HepG2 (cell line): ENCODE measurements around the gene MED23. TPM values are rescaled to one million over a fixed set of nuclear protein-coding genes. Genes with fewer than 3 reads are reported as not detected.

ENCODE experiments used
- ATAC-seq: fragments of 200-7000 bp; cut with Tn5 transposase; 3 replicates; pipeline ENCODE4 v1.9.1; 2020; ENCODE audit warnings: mild to moderate bottlenecking, moderate library complexity
- BruUV-seq: library from RNA; stranded (reverse); fragments of 400-500 nt; replicated peaks from 2 replicates; lab custom pipeline; 2021; lab: Mats Ljungman, UMichigan
- CTCF ChIA-PET: fragments of 300-600 bp; formaldehyde crosslinking; extraction: SDS; loops from one replicate; lab custom pipeline; 2021; ENCODE audit warnings: low total read pairs, inconsistent platforms, low intra/inter-chr PET ratio; lab: Yijun Ruan, JAX
- POLR2A ChIA-PET: fragments of 350-600 bp; sonication (Branson Sonifier 250); formaldehyde crosslinking; loops from one replicate; lab custom pipeline; 2020; ENCODE audit warnings: antibody characterized with exemption, inconsistent platforms; lab: Yijun Ruan, JAX
- DNase-seq: peaks from one replicate; pipeline ENCODE4 v3.0.0-alpha.2; 2015; ENCODE audit warnings: low spot score
- FAIRE-seq: peaks from 3 replicates; lab custom pipeline; 2011; peaks lifted over from hg19 to GRCh38; lab: Jason Lieb, UNC
- H2AFZ ChIP-seq: one replicate; pipeline ENCODE4 v1.6.1; 2011; ENCODE audit warnings: low read length, inconsistent platforms
- H3K27ac ChIP-seq: fragments of 300-600 bp; 3 replicates; pipeline ENCODE4 v1.8.0; 2011; ENCODE audit warnings: mixed run types, mild to moderate bottlenecking, mixed read lengths, low read length, inconsistent platforms; ENCODE audit not compliant: insufficient read depth; ENCODE audit errors: extremely low read length
- H3K27me3 ChIP-seq, 2 experiments: fragments of 200-600 bp in 1 of 2; 2 replicates in 1 of 2; 3 replicates in 1 of 2; pipeline versions ENCODE4 v1.6.0 to v1.8.0; 2011; ENCODE audit warnings: low read length in 2 of 2, mild to moderate bottlenecking in 2 of 2, moderate library complexity in 2 of 2, inconsistent platforms in 1 of 2; ENCODE audit not compliant: insufficient read depth in 2 of 2, control insufficient read depth in 1 of 2
- H3K36me3 ChIP-seq, 2 experiments: fragments of 200-600 bp in 1 of 2; replicated peaks in 1 of 2; 2 replicates in 1 of 2; 3 replicates in 1 of 2; pipeline versions ENCODE4 v1.5.1 to v1.8.0; 2011; ENCODE audit warnings: low read length in 2 of 2, inconsistent platforms in 1 of 2; ENCODE audit not compliant: insufficient read depth in 2 of 2, control insufficient read depth in 1 of 2
- H3K4me1 ChIP-seq: 2 replicates; pipeline ENCODE4 v1.5.1; 2012; ENCODE audit warnings: low read length, inconsistent platforms; ENCODE audit not compliant: insufficient read depth
- H3K4me2 ChIP-seq: 2 replicates; pipeline ENCODE4 v1.6.0; 2011; ENCODE audit warnings: low read depth, low read length, inconsistent platforms
- H3K4me3 ChIP-seq, 3 experiments: fragments of 200-600 bp in 1 of 3; sonication (generic), shearing (Covaris generic) in 1 of 3; replicated peaks in 1 of 3; 2 replicates each; pipeline ENCODE4 v1.5.1; 2011 to 2016; ENCODE audit warnings: low read length in 3 of 3, inconsistent platforms in 2 of 3, low read depth in 2 of 3, mild to moderate bottlenecking in 2 of 3, control low read depth in 1 of 3, mixed read lengths in 1 of 3; ENCODE audit not compliant: insufficient read depth in 1 of 3
- H3K79me2 ChIP-seq: one replicate; pipeline ENCODE4 v1.6.1; 2011; ENCODE audit warnings: low read length, inconsistent platforms; ENCODE audit not compliant: insufficient read depth
- H3K9ac ChIP-seq: 2 replicates; pipeline ENCODE4 v1.6.0; 2011; ENCODE audit warnings: mild to moderate bottlenecking, low read depth, low read length, inconsistent platforms; ENCODE audit not compliant: insufficient read depth
- H3K9me3 ChIP-seq: 2 replicates; pipeline ENCODE4 v1.5.1; 2012; ENCODE audit warnings: mild to moderate bottlenecking, low read length
- H4K20me1 ChIP-seq: 2 replicates; pipeline ENCODE4 v1.6.0; 2011; ENCODE audit warnings: inconsistent platforms, mild to moderate bottlenecking, low read length, moderate library complexity; ENCODE audit not compliant: insufficient read depth
- HNRNPL ChIP-seq: fragments of 200-400 bp; formaldehyde crosslinking; IDR thresholded peaks from 2 replicates; pipeline ENCODE4 v1.6.1; 2017; ENCODE audit warnings: mild to moderate bottlenecking, low read depth, low read length
- JUND ChIP-seq: sonication (generic); formaldehyde crosslinking; IDR thresholded peaks from 2 replicates; pipeline ENCODE4 v1.8.0; 2022; ENCODE audit warnings: mild to moderate bottlenecking, missing genetic modification reagents
- KLF9 ChIP-seq: IDR thresholded peaks from 2 replicates; pipeline ENCODE4 v1.6.1; 2016; ENCODE audit warnings: low read depth
- LCORL ChIP-seq, 2 experiments: fragments of 450-650 bp in 1 of 2; sonication (generic) in 1 of 2; formaldehyde crosslinking in 1 of 2; IDR thresholded peaks; 2 replicates each; pipeline versions ENCODE4 v1.5.0 to v1.6.1; 2017 to 2020; ENCODE audit warnings: antibody characterized with exemption in 1 of 2, missing genetic modification reagents in 1 of 2
- NR0B2 ChIP-seq: sonication (generic); formaldehyde crosslinking; IDR thresholded peaks from 2 replicates; pipeline ENCODE4 v1.4.0; 2020; ENCODE audit warnings: mild to moderate bottlenecking, missing genetic modification reagents
- PLRG1 ChIP-seq: fragments of 450-650 bp; conservative IDR thresholded peaks from 2 replicates; pipeline ENCODE4 v1.6.1; 2016
- RFXAP ChIP-seq: sonication (generic); formaldehyde crosslinking; IDR thresholded peaks from 2 replicates; pipeline ENCODE4 v1.4.0; 2020; ENCODE audit warnings: missing genetic modification reagents, borderline replicate concordance
- SIN3B ChIP-seq: fragments of 150-350 bp; IDR thresholded peaks from 2 replicates; pipeline ENCODE4 v1.6.1; 2014; ENCODE audit warnings: low read length
- TFDP1 ChIP-seq: IDR thresholded peaks from 2 replicates; pipeline ENCODE4 v1.6.1; 2016; ENCODE audit warnings: missing compliant biosample characterization, missing genetic modification reagents, borderline replicate concordance
- ZNF331 ChIP-seq: sonication (generic); formaldehyde crosslinking; IDR thresholded peaks from 2 replicates; pipeline ENCODE4 v1.4.0; 2020; ENCODE audit warnings: missing genetic modification reagents
- ZNF407 ChIP-seq: sonication (generic); formaldehyde crosslinking; IDR thresholded peaks from one replicate; pipeline ENCODE4 v1.5.1; 2020; ENCODE audit warnings: mild to moderate bottlenecking, missing genetic modification reagents; ENCODE audit errors: not compliant biosample characterization
- WGBS: methylation state at CpG from one replicate; pipeline ENCODE4 v1.1.6; 2017; ENCODE audit warnings: low lambda C conversion rate; 5-methylcytosine and 5-hydroxymethylcytosine counted together
- in situ Hi-C: cut with HindIII; loops from 2 replicates; pipeline ENCODE4 v1.10.0; 2017; ENCODE audit warnings: low pct_unique_long_range_greater_than_20kb; ENCODE audit not compliant: extremely low pct_ligation_motif_present
- intact Hi-C: fragments of 100-400 bp; cut with micrococcal nuclease; formaldehyde crosslinking; loops from one replicate; pipeline ENCODE4 v1.10.0; 2022; ENCODE audit not compliant: unreplicated experiment
- polyA plus RNA-seq, 8 experiments: library from polyadenylated mRNA; depleted of rRNA in 3 of 8; stranded (reverse) in 7 of 8; unstranded in 1 of 8; fragments of >200 nt; fragmentation: Illumina TruSeq in 4 of 8; extraction: Trizol in 4 of 8; gene quantifications; 2 replicates each; pipeline versions ENCODE4 v1.2.1 to v1.2.3, GENCODE V29; 2011 to 2016; ENCODE audit warnings: low read depth in 4 of 8, missing spikeins in 1 of 8, mixed read lengths in 1 of 8; ENCODE audit not compliant: insufficient read depth in 1 of 8
- total RNA-seq, 5 experiments: library from RNA; depleted of rRNA; stranded (reverse); fragments of >200 nt; fragmentation: Illumina TruSeq; extraction: Trizol; gene quantifications; 2 replicates each; pipeline ENCODE4 v1.2.3, GENCODE V29; 2016; ENCODE audit warnings: low read depth in 1 of 5

MED23 gene
- total and polyA plus RNA-seq, 2 of the 13 experiments (the other 11 are each of a cell fraction or from before 2014, with no cell fraction given), result 34.9 to 50.5 TPM

GRCh38 chr6:131549811-131550210 is 78.2 kb downstream of the MED23 start:
- DNase-seq (no peak), FAIRE-seq (no peak), ATAC-seq (no peak)
- Histone ChIP-seq H3K9me3 (no peaks in the 10 kb centered on the region), H3K79me2 (no peaks in the 10 kb centered on the region), H3K36me3 (no peaks in the 10 kb centered on the region), H3K4me2 (no peak overlapping the region), H4K20me1 (no peaks in the 10 kb centered on the region), H3K27me3 (no peaks in the 10 kb centered on the region), H3K4me3 (no peak overlapping the region), H3K9ac (no peak overlapping the region), H3K27ac (no peak overlapping the region), H3K4me1 (peaks cover 15% of the 10 kb centered on the region), H2AFZ (no peak overlapping the region)
- intact Hi-C loops, result no loop called here
- ChIA-PET CTCF (no interaction called here), POLR2A (no interaction called here)
- no TSS peak for BruUV-seq
- 94% methylated on average over 2 of the region's 2 CpGs for WGBS
- in situ Hi-C loops, result no loop called here
- TF ChIP-seq NR0B2 (no peak), JUND (no peak), ZNF331 (CRISPR knock-in tag) (no peak), LCORL (IDR thresholded peaks at IDR 0.05) (no peak), LCORL (CRISPR knock-in tag; IDR thresholded peaks at IDR 0.05) (no peak), KLF9 (CRISPR knock-in tag) (no peak), ZNF407 (no peak), SIN3B (no peak), HNRNPL (no peak), TFDP1 (CRISPR knock-in tag) (no peak), RFXAP (CRISPR knock-in tag) (no peak), PLRG1 (no peak)
